OCI-LY7 (cell line): ENCODE measurements around the gene PLCB1.

Experiments
- EZH2phosphoT487 ChIP-seq: fragments of 200-600 bp; sonication (generic); IDR thresholded peaks from 2 replicates; pipeline ENCODE4 v1.6.1; 2018; ENCODE audit warnings: low read depth, borderline replicate concordance, mild to moderate bottlenecking, mixed run types, antibody characterized with exemption, low read length, moderate library complexity, mixed read lengths
- TF ChIP-seq, protein P1 (sequence below): fragments of 200-600 bp; sonication (generic); conservative IDR thresholded peaks from 2 replicates; pipeline ENCODE4 v1.5.1; 2014; ENCODE audit warnings: mild to moderate bottlenecking, antibody characterized with exemption, low read length, moderate library complexity, mixed read lengths

DNA sequence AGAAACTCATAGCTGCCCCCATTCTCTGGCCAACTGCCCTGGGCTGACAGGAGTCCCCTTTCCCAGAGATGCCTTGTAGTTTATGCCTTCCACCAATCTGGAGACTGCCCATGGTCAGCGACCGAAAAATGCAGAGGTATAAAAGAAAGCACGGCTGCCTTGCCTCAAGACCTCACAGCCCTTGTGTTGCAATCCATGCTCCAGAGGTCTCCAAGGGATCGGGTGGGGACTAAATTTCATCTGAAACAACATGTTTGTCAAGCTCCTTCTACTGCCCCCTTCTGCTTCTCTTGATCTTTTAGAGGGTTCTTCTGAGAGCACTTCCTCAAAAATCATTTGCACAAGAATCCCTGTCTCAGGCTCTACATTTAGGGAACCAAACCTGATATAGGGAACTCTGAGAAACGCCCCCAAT lies 128.8 kb downstream of the PLCB1 start:
- TF ChIP-seq, protein P1, sequence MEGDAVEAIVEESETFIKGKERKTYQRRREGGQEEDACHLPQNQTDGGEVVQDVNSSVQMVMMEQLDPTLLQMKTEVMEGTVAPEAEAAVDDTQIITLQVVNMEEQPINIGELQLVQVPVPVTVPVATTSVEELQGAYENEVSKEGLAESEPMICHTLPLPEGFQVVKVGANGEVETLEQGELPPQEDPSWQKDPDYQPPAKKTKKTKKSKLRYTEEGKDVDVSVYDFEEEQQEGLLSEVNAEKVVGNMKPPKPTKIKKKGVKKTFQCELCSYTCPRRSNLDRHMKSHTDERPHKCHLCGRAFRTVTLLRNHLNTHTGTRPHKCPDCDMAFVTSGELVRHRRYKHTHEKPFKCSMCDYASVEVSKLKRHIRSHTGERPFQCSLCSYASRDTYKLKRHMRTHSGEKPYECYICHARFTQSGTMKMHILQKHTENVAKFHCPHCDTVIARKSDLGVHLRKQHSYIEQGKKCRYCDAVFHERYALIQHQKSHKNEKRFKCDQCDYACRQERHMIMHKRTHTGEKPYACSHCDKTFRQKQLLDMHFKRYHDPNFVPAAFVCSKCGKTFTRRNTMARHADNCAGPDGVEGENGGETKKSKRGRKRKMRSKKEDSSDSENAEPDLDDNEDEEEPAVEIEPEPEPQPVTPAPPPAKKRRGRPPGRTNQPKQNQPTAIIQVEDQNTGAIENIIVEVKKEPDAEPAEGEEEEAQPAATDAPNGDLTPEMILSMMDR, result no peak
- no peak for TF ChIP-seq EZH2phosphoT487
